ENCODE data around the gene VIM.

The VIM gene

GRCh38 chr10:17185873-17186272, 42.2 kb upstream of the VIM start (continued):
- peak; percentile 77 for TF ChIP-seq ZNF623 (tag by site-specific recombination; IDR thresholded peaks at IDR 0.05)
- TF ChIP-seq EGR2 (tag by site-specific recombination; IDR thresholded peaks at IDR 0.05; ENCODE audit: low read depth): no peak
- no peak for TF ChIP-seq ZNF544 (tag by site-specific recombination; IDR thresholded peaks at IDR 0.05)
- peak; percentile 88 for TF ChIP-seq ZNF266 (tag by site-specific recombination; IDR thresholded peaks at IDR 0.05; ENCODE audit: low read depth)
- no peak for TF ChIP-seq ZNF112 (tag by site-specific recombination; IDR thresholded peaks at IDR 0.05)
- TF ChIP-seq SCRT2 (tag by site-specific recombination; IDR thresholded peaks at IDR 0.05): no peak
- TF ChIP-seq SCRT1 (tag by site-specific recombination; IDR thresholded peaks at IDR 0.05; ENCODE audit: borderline replicate concordance): no peak
- TF ChIP-seq PRDM1 (tag by site-specific recombination; IDR thresholded peaks at IDR 0.05): no peak
- peak; percentile 20; the same call in 1 of the 2 replicates for TF ChIP-seq SP3 (tag by site-specific recombination; IDR thresholded peaks at IDR 0.05)
- peak; percentile 78 for TF ChIP-seq ZBTB8A (tag by site-specific recombination; IDR thresholded peaks at IDR 0.05)
- TF ChIP-seq MEIS1 (CRISPR knock-in tag; IDR thresholded peaks at IDR 0.05; ENCODE audit: borderline replicate concordance): no peak
- TF ChIP-seq ZNF24 (tag by site-specific recombination; IDR thresholded peaks at IDR 0.05): no peak
- TF ChIP-seq ZSCAN16 (tag by site-specific recombination; IDR thresholded peaks at IDR 0.05): no peak
- no peak for TF ChIP-seq TRIM28 (IDR thresholded peaks at IDR 0.05; ENCODE audit: borderline replicate concordance, low read length)
- TF ChIP-seq ZNF707 (tag by site-specific recombination; IDR thresholded peaks at IDR 0.05): no peak
- no peak for TF ChIP-seq ZNF398 (tag by site-specific recombination; IDR thresholded peaks at IDR 0.05)
- no peak for TF ChIP-seq ZSCAN4 (tag by site-specific recombination; IDR thresholded peaks at IDR 0.05)

GRCh38 chr10:17188644-17189172, 39.3 kb upstream of the VIM start:
- Histone ChIP-seq H3K36me3 (ENCODE audit: control insufficient read depth in 2 of 2, insufficient read depth in 1 of 2, low read length in 2 of 2) (no peaks in the 10 kb centered on the region), H3K4me1 (ENCODE audit: control insufficient read depth, insufficient read depth, low read length) (0 out of 2 replicates have a peak, but pooled peaks cover 3% of the 10 kb centered on the region), H3K27ac (ENCODE audit: extremely low read depth, low read depth, low read length) (no peak overlapping the region), H3K4me3 (ENCODE audit: low read depth, low read length) (no peak overlapping the region), H3K9me3 (ENCODE audit: control insufficient read depth, insufficient read depth, low read depth, low read length) (no peaks in the 10 kb centered on the region)
- ChIA-PET CTCF (no interaction called here), POLR2A (interaction anchor here (1.5 kb wide), 1 partner anchor 42 kb away, joined by 3 read pairs; no protein-coding TSS in a partner anchor)
- TF ChIP-seq ZBTB21 (tag by site-specific recombination; IDR thresholded peaks at IDR 0.05): peak; percentile 69; the same call in 1 of the 2 replicates
- TF ChIP-seq ZNF146 (tag by site-specific recombination; IDR thresholded peaks at IDR 0.05): no peak
- 0 out of 2 replicates have a peak, but pooled peaks have one; percentile 28 for TF ChIP-seq ZFP69B (tag by site-specific recombination; IDR thresholded peaks at IDR 0.05)
- no peak for TF ChIP-seq ZNF76 (tag by site-specific recombination; IDR thresholded peaks at IDR 0.05; ENCODE audit: borderline replicate concordance, low read depth)
- no peak for TF ChIP-seq ZNF561 (tag by site-specific recombination; IDR thresholded peaks at IDR 0.05; ENCODE audit: borderline replicate concordance)
- TF ChIP-seq ZXDB (tag by site-specific recombination; IDR thresholded peaks at IDR 0.05): no peak
- TF ChIP-seq TCF7L2 (IDR thresholded peaks at IDR 0.05; ENCODE audit: borderline replicate concordance, low read depth, low read length): no peak
- peak; percentile 70 for TF ChIP-seq ZNF366 (tag by site-specific recombination; conservative IDR thresholded peaks at IDR 0.05)
- no peak for TF ChIP-seq ZFP37 (tag by site-specific recombination; IDR thresholded peaks at IDR 0.05)
- peak; percentile 98 for TF ChIP-seq PRDM6 (tag by site-specific recombination; IDR thresholded peaks at IDR 0.05)
- peak; percentile 82 for TF ChIP-seq ATF2 (tag by site-specific recombination; IDR thresholded peaks at IDR 0.05; ENCODE audit: low read depth)
- TF ChIP-seq ZNF658 (tag by site-specific recombination; IDR thresholded peaks at IDR 0.05): no peak
- peak; percentile 86 for TF ChIP-seq ZNF629 (tag by site-specific recombination; IDR thresholded peaks at IDR 0.05)
- TF ChIP-seq ZSCAN18 (tag by site-specific recombination; IDR thresholded peaks at IDR 0.05): no peak
- no peak for TF ChIP-seq ZNF623 (tag by site-specific recombination; IDR thresholded peaks at IDR 0.05)
- 0 out of 2 replicates have a peak, but pooled peaks have one; percentile 23 for TF ChIP-seq SP7 (tag by site-specific recombination; IDR thresholded peaks at IDR 0.05)

Data from HEK293 (cell line).